A673 (cell line): ENCODE data around the gene CCDC148.

Source experiments
- CTCF ChIP-seq: fragments of 300-800, 200-600 bp; sonication (generic); conservative IDR thresholded peaks from 2 replicates; pipeline ENCODE4 v1.5.1; 2017; ENCODE audit warnings: low read depth, mild to moderate bottlenecking, antibody characterized with exemption, low read length, moderate library complexity, mixed read lengths
- EZH2 ChIP-seq: fragments of 200-600 bp; sonication (generic); IDR thresholded peaks from 2 replicates; pipeline ENCODE4 v1.6.1; 2017; ENCODE audit warnings: borderline replicate concordance, low read depth, mild to moderate bottlenecking, mixed read lengths, antibody characterized with exemption, low read length; ENCODE audit not compliant: poor library complexity, severe bottlenecking

GRCh38 chr2:158204741-158205165, 251.8 kb downstream of the CCDC148 start:
- TF ChIP-seq CTCF (no peak), EZH2 (no peak)
